Measurements from ENCODE around the gene ATP6V1G1.

The ATP6V1G1 gene

DNA sequence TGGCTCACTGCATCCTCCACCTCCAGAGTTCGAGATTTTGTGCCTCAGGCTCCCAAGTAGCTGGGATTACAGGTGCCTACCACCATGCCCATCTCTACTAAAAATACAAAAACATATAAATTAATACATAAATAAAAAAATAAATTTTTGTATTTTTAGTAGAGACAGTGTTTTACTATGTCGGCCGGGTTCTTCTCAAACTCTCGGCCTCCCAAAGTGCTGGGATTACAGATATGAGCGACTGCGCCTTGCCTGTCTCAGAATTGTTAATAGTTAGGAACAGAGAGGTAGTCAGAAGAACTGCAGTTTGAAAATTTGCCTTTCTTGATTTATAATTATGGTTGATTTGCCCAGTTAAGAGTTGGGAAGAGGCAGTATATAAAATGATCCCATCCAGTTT lies 2.8 kb downstream of the ATP6V1G1 start:
- Histone ChIP-seq H3K9ac (ENCODE audit: low read length) (no peak overlapping the region), H3K27ac (ENCODE audit: low read length) (peak overlapping the region; percentile 84; the same call in 1 of the 2 replicates)

GRCh38 chr9:114591291-114591787 lies 3.8 kb downstream of the ATP6V1G1 start:
- Histone ChIP-seq H3K4me3 (ENCODE audit: low read length) (peak overlapping the region; percentile 44), H3K9me3 (replicated peaks; ENCODE audit: insufficient read depth, low read length) (no peaks in the 10 kb centered on the region), H2AFZ (ENCODE audit: low read length) (no peak overlapping the region), H3K4me2 (ENCODE audit: low read depth, low read length) (peak overlapping the region; percentile 82), H3K4me1 (ENCODE audit: low read length) (peaks cover 22% of the 10 kb centered on the region), H4K20me1 (ENCODE audit: insufficient read depth, low read length) (no peaks in the 10 kb centered on the region), H3K27ac (ENCODE audit: low read length) (peak overlapping the region; percentile 84), H3K9ac (ENCODE audit: low read length) (peak overlapping the region; percentile 51), H3K36me3 (replicated peaks; ENCODE audit: insufficient read depth, low read length) (peaks cover 6% of the 10 kb centered on the region), H3K9me2 (replicated peaks; ENCODE audit: insufficient read depth, low read length) (no peaks in the 10 kb centered on the region), H3K27me3 (replicated peaks; ENCODE audit: insufficient read depth, low read length) (no peaks in the 10 kb centered on the region), H3K79me2 (ENCODE audit: low read length) (peaks cover 92% of the 10 kb centered on the region), H3F3A (ENCODE audit: insufficient read depth, low read length) (peaks cover 34% of the 10 kb centered on the region)
- TF ChIP-seq, protein P1, sequence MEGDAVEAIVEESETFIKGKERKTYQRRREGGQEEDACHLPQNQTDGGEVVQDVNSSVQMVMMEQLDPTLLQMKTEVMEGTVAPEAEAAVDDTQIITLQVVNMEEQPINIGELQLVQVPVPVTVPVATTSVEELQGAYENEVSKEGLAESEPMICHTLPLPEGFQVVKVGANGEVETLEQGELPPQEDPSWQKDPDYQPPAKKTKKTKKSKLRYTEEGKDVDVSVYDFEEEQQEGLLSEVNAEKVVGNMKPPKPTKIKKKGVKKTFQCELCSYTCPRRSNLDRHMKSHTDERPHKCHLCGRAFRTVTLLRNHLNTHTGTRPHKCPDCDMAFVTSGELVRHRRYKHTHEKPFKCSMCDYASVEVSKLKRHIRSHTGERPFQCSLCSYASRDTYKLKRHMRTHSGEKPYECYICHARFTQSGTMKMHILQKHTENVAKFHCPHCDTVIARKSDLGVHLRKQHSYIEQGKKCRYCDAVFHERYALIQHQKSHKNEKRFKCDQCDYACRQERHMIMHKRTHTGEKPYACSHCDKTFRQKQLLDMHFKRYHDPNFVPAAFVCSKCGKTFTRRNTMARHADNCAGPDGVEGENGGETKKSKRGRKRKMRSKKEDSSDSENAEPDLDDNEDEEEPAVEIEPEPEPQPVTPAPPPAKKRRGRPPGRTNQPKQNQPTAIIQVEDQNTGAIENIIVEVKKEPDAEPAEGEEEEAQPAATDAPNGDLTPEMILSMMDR (IDR thresholded peaks at IDR 0.05; ENCODE audit: low read length) = no peak
- TF ChIP-seq EZH2phosphoT487 (IDR thresholded peaks at IDR 0.05; ENCODE audit: low read length) = no peak
- TF ChIP-seq EZH2 (optimal IDR thresholded peaks at IDR 0.05; ENCODE audit: low read depth, low read length) = no peak
- peak; percentile 69 for DNase-seq

More for the DNA sequence above, 2.8 kb downstream of the ATP6V1G1 start:
- Histone ChIP-seq H3K4me1 (ENCODE audit: low read length) (peaks cover 22% of the 10 kb centered on the region), H3K79me2 (ENCODE audit: low read length) (peaks cover 82% of the 10 kb centered on the region), H3K36me3 (replicated peaks; ENCODE audit: insufficient read depth, low read length) (peaks cover 6% of the 10 kb centered on the region; the same call in 1 of the 2 replicates), H3K9me3 (replicated peaks; ENCODE audit: insufficient read depth, low read length) (no peaks in the 10 kb centered on the region), H2AFZ (ENCODE audit: low read length) (no peak overlapping the region), H3K9me2 (replicated peaks; ENCODE audit: insufficient read depth, low read length) (no peaks in the 10 kb centered on the region), H4K20me1 (ENCODE audit: insufficient read depth, low read length) (no peaks in the 10 kb centered on the region), H3K27me3 (replicated peaks; ENCODE audit: insufficient read depth, low read length) (no peaks in the 10 kb centered on the region), H3K4me3 (ENCODE audit: low read length) (no peak overlapping the region), H3K4me2 (ENCODE audit: low read depth, low read length) (peak overlapping the region; percentile 82), H3F3A (ENCODE audit: insufficient read depth, low read length) (peaks cover 34% of the 10 kb centered on the region)
- TF ChIP-seq, protein P1 (IDR thresholded peaks at IDR 0.05; ENCODE audit: low read length) = no peak
- TF ChIP-seq EZH2phosphoT487 (IDR thresholded peaks at IDR 0.05; ENCODE audit: low read length) (no peak), EZH2 (optimal IDR thresholded peaks at IDR 0.05; ENCODE audit: low read depth, low read length) (no peak)
- DNase-seq = no peak

- Histone ChIP-seq H3K27ac (ENCODE audit: low read length) (peak overlapping the region; percentile 84), H3K9me2 (replicated peaks; ENCODE audit: insufficient read depth, low read length) (no peaks in the 10 kb centered on the region), H3K79me2 (ENCODE audit: low read length) (peaks cover 97% of the 10 kb centered on the region), H3K4me2 (ENCODE audit: low read depth, low read length) (peak overlapping the region; percentile 82), H3K4me3 (ENCODE audit: low read length) (peak overlapping the region; percentile 44), H3F3A (ENCODE audit: insufficient read depth, low read length) (peaks cover 34% of the 10 kb centered on the region), H4K20me1 (ENCODE audit: insufficient read depth, low read length) (no peaks in the 10 kb centered on the region), H3K9me3 (replicated peaks; ENCODE audit: insufficient read depth, low read length) (no peaks in the 10 kb centered on the region), H3K9ac (ENCODE audit: low read length) (peak overlapping the region; percentile 51), H2AFZ (ENCODE audit: low read length) (no peak overlapping the region), H3K27me3 (replicated peaks; ENCODE audit: insufficient read depth, low read length) (no peaks in the 10 kb centered on the region), H3K36me3 (replicated peaks; ENCODE audit: insufficient read depth, low read length) (peaks cover 11% of the 10 kb centered on the region), H3K4me1 (ENCODE audit: low read length) (peaks cover 22% of the 10 kb centered on the region)
- DNase-seq = peak; percentile 35
- no peak for TF ChIP-seq EZH2phosphoT487 (IDR thresholded peaks at IDR 0.05; ENCODE audit: low read length)
- no peak for TF ChIP-seq EZH2 (optimal IDR thresholded peaks at IDR 0.05; ENCODE audit: low read depth, low read length)
- TF ChIP-seq, protein P1 (IDR thresholded peaks at IDR 0.05; ENCODE audit: low read length) = no peak
Measured at GRCh38 chr9:114591849-114592248, 4.3 kb downstream of the ATP6V1G1 start.

Measured in MM.1S (cell line).